Fibroblast of lung (primary cell): Measurements from ENCODE around the gene METTL25.

Experiments
- CTCF ChIP-seq, 2 donors: IDR thresholded peaks in 1 of 2; conservative IDR thresholded peaks in 1 of 2; 1 replicate in 1 of 2; 2 replicates in 1 of 2; pipeline ENCODE4 v1.5.1; 2011 to 2012; ENCODE audit warnings: low read length in 2 of 2, control low read depth in 1 of 2, inconsistent platforms in 1 of 2, low read depth in 1 of 2, mild to moderate bottlenecking in 1 of 2
- EZH2 ChIP-seq: IDR thresholded peaks from 2 replicates; pipeline ENCODE4 v1.5.1; 2012; ENCODE audit warnings: low read length, control low read depth, mild to moderate bottlenecking; ENCODE audit errors: missing control alignments

GRCh38 chr12:82448911-82449578 lies 90.7 kb downstream of the METTL25 start:
- no peak for TF ChIP-seq CTCF (conservative IDR thresholded peaks at IDR 0.05 in 1 of 2, IDR thresholded peaks at IDR 0.05 in 1 of 2; ENCODE audit: low read depth in 1 of 2, low read length in 2 of 2)
- TF ChIP-seq EZH2 = no peak
